ENCODE measurements around the gene TRIO. TPM values are rescaled to one million over a fixed set of nuclear protein-coding genes. Genes with fewer than 3 reads are reported as not detected.

TRIO gene
- total RNA-seq, 1 donor from 2014 or later, result 34.9 TPM

- peak; percentile 12 for ATAC-seq
- DNase-seq (ENCODE audit: low spot score), result no peak
These were observed 75.9 kb downstream of the TRIO start for GRCh38 chr5:14218897-14219573.

GRCh38 chr5:14219800-14220512, 76.8 kb downstream of the TRIO start:
- ATAC-seq (no peak), DNase-seq (ENCODE audit: low spot score) (no peak)

- no peak for ATAC-seq
- no peak for DNase-seq (ENCODE audit: low spot score)
These were observed 77.5 kb downstream of the TRIO start for GRCh38 chr5:14220642-14221041.

- no peak for DNase-seq (ENCODE audit: low spot score)
- ATAC-seq, result no peak
These were observed 78.6 kb downstream of the TRIO start for GRCh38 chr5:14221732-14222131.

- ATAC-seq, result no peak
These were observed 79.1 kb downstream of the TRIO start for GRCh38 chr5:14222206-14222605.

GRCh38 chr5:14223372-14223771, 80.2 kb downstream of the TRIO start:
- DNase-seq (ENCODE audit: low spot score), result no peak
- peak; percentile 17 for ATAC-seq

More at GRCh38 chr5:14222206-14222605, 79.1 kb downstream of the TRIO start:
- no peak for DNase-seq (ENCODE audit: low spot score)

- DNase-seq (ENCODE audit: low spot score) (no peak), ATAC-seq (no peak)
These were observed 82.2 kb downstream of the TRIO start for GRCh38 chr5:14225173-14225834.

- DNase-seq (ENCODE audit: low spot score) (no peak), ATAC-seq (no peak)
These were observed 83.0 kb downstream of the TRIO start for GRCh38 chr5:14226149-14226548.

- DNase-seq (ENCODE audit: low spot score) (no peak), ATAC-seq (no peak)
These were observed 83.4 kb downstream of the TRIO start for GRCh38 chr5:14226554-14226953.

- no peak for DNase-seq (ENCODE audit: low spot score)
These were observed 83.8 kb downstream of the TRIO start for GRCh38 chr5:14226992-14227391.

GRCh38 chr5:14227513-14227912, 84.4 kb downstream of the TRIO start:
- DNase-seq (ENCODE audit: low spot score) (no peak), ATAC-seq (no peak)

More at GRCh38 chr5:14226992-14227391, 83.8 kb downstream of the TRIO start:
- ATAC-seq, result no peak

- DNase-seq (ENCODE audit: low spot score), result no peak
- ATAC-seq, result no peak
These were observed 85.1 kb downstream of the TRIO start for GRCh38 chr5:14228219-14228618.

- DNase-seq (ENCODE audit: low spot score) (no peak), ATAC-seq (peak; percentile 76)
These were observed 86.0 kb downstream of the TRIO start for GRCh38 chr5:14229181-14229580.

- ATAC-seq (no peak), DNase-seq (ENCODE audit: low spot score) (no peak)
These were observed 86.6 kb downstream of the TRIO start for GRCh38 chr5:14229734-14230133.

- no peak for ATAC-seq
- DNase-seq (ENCODE audit: low spot score), result no peak
These were observed 88.0 kb downstream of the TRIO start for GRCh38 chr5:14231156-14231555.

GRCh38 chr5:14231890-14232289, 88.7 kb downstream of the TRIO start:
- ATAC-seq (no peak), DNase-seq (ENCODE audit: low spot score) (no peak)

- DNase-seq (ENCODE audit: low spot score) (no peak), ATAC-seq (peak; percentile 49)
These were observed 91.1 kb downstream of the TRIO start for GRCh38 chr5:14234204-14234603.

- DNase-seq (ENCODE audit: low spot score), result no peak
- no peak for ATAC-seq
These were observed 92.7 kb downstream of the TRIO start for GRCh38 chr5:14235872-14236271.

- DNase-seq (ENCODE audit: low spot score) (no peak), ATAC-seq (peak; percentile 46)
These were observed 93.6 kb downstream of the TRIO start for GRCh38 chr5:14236757-14237156.

GRCh38 chr5:14237317-14238086, 94.4 kb downstream of the TRIO start:
- DNase-seq (ENCODE audit: low spot score) (no peak), ATAC-seq (peak; percentile 36)

- no peak for DNase-seq (ENCODE audit: low spot score)
These were observed 95.1 kb downstream of the TRIO start for GRCh38 chr5:14238272-14238671.

More at GRCh38 chr5:14238272-14238671, 95.1 kb downstream of the TRIO start:
- ATAC-seq, result no peak
